H9 (cell line): ENCODE measurements around the gene GIPC1. TPM values are rescaled to one million over a fixed set of nuclear protein-coding genes. Genes with fewer than 3 reads are reported as not detected.

ENCODE experiments used
- DNase-seq: peaks from one replicate; pipeline ENCODE4 v3.0.0-alpha.2; 2017
- H2AFZ ChIP-seq: one replicate; pipeline ENCODE4 v1.6.1; 2013; ENCODE audit warnings: mild to moderate bottlenecking, low read length, control low read depth, moderate library complexity
- H2AK5ac ChIP-seq: 2 replicates; pipeline ENCODE4 v1.6.1; 2013; ENCODE audit warnings: low read length, control low read depth, mixed read lengths; ENCODE audit not compliant: insufficient read length
- H2BK120ac ChIP-seq: one replicate; pipeline ENCODE4 v1.6.1; 2013; ENCODE audit warnings: low read depth, mild to moderate bottlenecking, low read length, control low read depth, inconsistent platforms; ENCODE audit not compliant: poor library complexity, severe bottlenecking
- H2BK12ac ChIP-seq: 2 replicates; pipeline ENCODE4 v1.6.1; 2013; ENCODE audit warnings: low read length, control low read depth, mixed read lengths, low read depth; ENCODE audit not compliant: insufficient read length
- H2BK15ac ChIP-seq: 2 replicates; pipeline ENCODE4 v1.6.1; 2013; ENCODE audit warnings: low read depth, low read length, control low read depth
- H2BK20ac ChIP-seq: one replicate; pipeline ENCODE4 v1.6.1; 2013; ENCODE audit warnings: low read depth, mild to moderate bottlenecking, low read length, control low read depth, inconsistent platforms; ENCODE audit not compliant: poor library complexity, severe bottlenecking
- H2BK5ac ChIP-seq: 2 replicates; pipeline ENCODE4 v1.6.1; 2013; ENCODE audit warnings: low read length, control low read depth, mixed read lengths; ENCODE audit not compliant: insufficient read length
- H3K14ac ChIP-seq: 2 replicates; pipeline ENCODE4 v1.6.1; 2013; ENCODE audit warnings: low read length, control low read depth; ENCODE audit not compliant: insufficient read depth
- H3K18ac ChIP-seq: 2 replicates; pipeline ENCODE4 v1.6.1; 2013; ENCODE audit warnings: low read depth, mild to moderate bottlenecking, mixed read lengths, low read length, control low read depth; ENCODE audit not compliant: insufficient read length
- H3K23ac ChIP-seq: 2 replicates; pipeline ENCODE4 v1.6.1; 2013; ENCODE audit warnings: low read length, control low read depth, mixed read lengths, low read depth; ENCODE audit not compliant: insufficient read length
- H3K23me2 ChIP-seq: 2 replicates; pipeline ENCODE4 v1.6.1; 2013; ENCODE audit warnings: low read depth, mild to moderate bottlenecking, mixed read lengths, low read length, control low read depth; ENCODE audit not compliant: insufficient read length, poor library complexity, severe bottlenecking
- H3K27ac ChIP-seq: 2 replicates; pipeline ENCODE4 v1.5.1; 2013; ENCODE audit warnings: low read length, control low read depth, mixed read lengths, low read depth; ENCODE audit not compliant: insufficient read length
- H3K27me3 ChIP-seq: 2 replicates; pipeline ENCODE4 v1.6.1; 2013; ENCODE audit warnings: low read length, control low read depth, inconsistent platforms; ENCODE audit not compliant: insufficient read depth
- H3K4ac ChIP-seq: 2 replicates; pipeline ENCODE4 v1.6.1; 2013; ENCODE audit warnings: low read depth, mild to moderate bottlenecking, control low read depth, inconsistent platforms, low read length, moderate library complexity
- H3K4me1 ChIP-seq: 2 replicates; pipeline ENCODE4 v1.6.1; 2013; ENCODE audit warnings: low read length, control low read depth, inconsistent platforms; ENCODE audit not compliant: insufficient read depth
- H3K4me2 ChIP-seq: 2 replicates; pipeline ENCODE4 v1.6.1; 2013; ENCODE audit warnings: low read length, control low read depth, mixed read lengths; ENCODE audit not compliant: insufficient read length, insufficient read depth
- H3K56ac ChIP-seq: 2 replicates; pipeline ENCODE4 v1.6.1; 2013; ENCODE audit warnings: low read depth, mild to moderate bottlenecking, mixed read lengths, low read length, control low read depth; ENCODE audit not compliant: insufficient read length
- H3K79me1 ChIP-seq: 2 replicates; pipeline ENCODE4 v1.6.1; 2013; ENCODE audit warnings: low read depth, mild to moderate bottlenecking, moderate library complexity, low read length, control low read depth, inconsistent platforms; ENCODE audit not compliant: insufficient read depth, poor library complexity, severe bottlenecking
- H3K79me2 ChIP-seq: 2 replicates; pipeline ENCODE4 v1.6.1; 2013; ENCODE audit warnings: low read length, control low read depth, inconsistent platforms; ENCODE audit not compliant: insufficient read depth
- H3K9ac ChIP-seq: 2 replicates; pipeline ENCODE4 v1.6.1; 2013; ENCODE audit warnings: low read length, control low read depth, mixed read lengths; ENCODE audit not compliant: insufficient read length; ENCODE audit errors: extremely low read depth
- H3K9me3 ChIP-seq: one replicate; pipeline ENCODE4 v1.6.1; 2013; ENCODE audit warnings: low read depth, low read length, inconsistent platforms; ENCODE audit not compliant: control insufficient read depth
- H3T11ph ChIP-seq: one replicate; pipeline ENCODE4 v1.6.1; 2013; ENCODE audit warnings: mild to moderate bottlenecking, low read length, control low read depth, inconsistent platforms
- H4K20me1 ChIP-seq: one replicate; pipeline ENCODE4 v1.6.1; 2013; ENCODE audit not compliant: control insufficient read depth, insufficient read length, insufficient read depth
- H4K5ac ChIP-seq: 2 replicates; pipeline ENCODE4 v1.6.1; 2013; ENCODE audit warnings: low read depth, mild to moderate bottlenecking, mixed read lengths, low read length, control low read depth; ENCODE audit not compliant: insufficient read length
- H4K8ac ChIP-seq: replicated peaks from 2 replicates; pipeline ENCODE4 v1.6.1; 2013; ENCODE audit warnings: low read length, control low read depth, mixed read lengths, low read depth; ENCODE audit not compliant: insufficient read length
- H4K91ac ChIP-seq: 2 replicates; pipeline ENCODE4 v1.6.1; 2013; ENCODE audit warnings: low read depth, mild to moderate bottlenecking, moderate library complexity, mixed read lengths, low read length, control low read depth; ENCODE audit not compliant: insufficient read length
- H3K27ac Mint-ChIP-seq, 3 experiments: 2 replicates in 2 of 3; 3 replicates in 1 of 3; pipeline ENCODE4 v1.8.0; 2020 to 2021; ENCODE audit warnings: mixed read lengths in 3 of 3, mild to moderate bottlenecking in 1 of 3, moderate library complexity in 1 of 3
- H3K27me3 Mint-ChIP-seq: 2 replicates; pipeline ENCODE4 v1.8.0; 2021; ENCODE audit warnings: low read depth, mild to moderate bottlenecking, moderate library complexity, mixed read lengths
- H3K36me3 Mint-ChIP-seq, 3 experiments: 2 replicates in 2 of 3; 3 replicates in 1 of 3; pipeline ENCODE4 v1.8.0; 2020 to 2021; ENCODE audit warnings: low read depth in 3 of 3, mixed read lengths in 3 of 3; ENCODE audit not compliant: insufficient read depth in 1 of 3
- H3K4me1 Mint-ChIP-seq, 2 experiments: 2 replicates each; pipeline ENCODE4 v1.8.0; 2020; ENCODE audit warnings: mixed read lengths in 2 of 2
- H3K4me3 Mint-ChIP-seq, 2 experiments: 2 replicates in 1 of 2; 3 replicates in 1 of 2; pipeline ENCODE4 v1.8.0; 2020 to 2021; ENCODE audit warnings: mild to moderate bottlenecking in 2 of 2, mixed read lengths in 2 of 2, moderate library complexity in 1 of 2
- H3K9me3 Mint-ChIP-seq, 2 experiments: 2 replicates in 1 of 2; 3 replicates in 1 of 2; pipeline ENCODE4 v1.8.0; 2020; ENCODE audit warnings: mild to moderate bottlenecking in 2 of 2, mixed read lengths in 2 of 2, moderate library complexity in 1 of 2
- CTCF ChIP-seq: fragments of 200-600 bp; sonication (generic); conservative IDR thresholded peaks from 3 replicates; pipeline ENCODE4 v1.8.0; 2021; ENCODE audit warnings: antibody characterized with exemption, mild to moderate bottlenecking
- WGBS: extraction: QIAGEN DNeasy Blood & Tissue Kit; methylation state at CpG from one replicate; pipeline ENCODE4 v1.1.7; 2013; ENCODE audit warnings: missing lambda C conversion rate, low lambda C conversion rate, mixed read lengths; ENCODE audit not compliant: insufficient read length; ENCODE audit errors: extremely low coverage; 5-methylcytosine and 5-hydroxymethylcytosine counted together
- total RNA-seq: library from RNA; stranded (reverse); gene quantifications from 2 replicates; pipeline ENCODE4 v1.2.1, GENCODE V29; 2021

GIPC1 gene
- total RNA-seq, 1 experiment from 2014 or later = 70.6 TPM

DNA sequence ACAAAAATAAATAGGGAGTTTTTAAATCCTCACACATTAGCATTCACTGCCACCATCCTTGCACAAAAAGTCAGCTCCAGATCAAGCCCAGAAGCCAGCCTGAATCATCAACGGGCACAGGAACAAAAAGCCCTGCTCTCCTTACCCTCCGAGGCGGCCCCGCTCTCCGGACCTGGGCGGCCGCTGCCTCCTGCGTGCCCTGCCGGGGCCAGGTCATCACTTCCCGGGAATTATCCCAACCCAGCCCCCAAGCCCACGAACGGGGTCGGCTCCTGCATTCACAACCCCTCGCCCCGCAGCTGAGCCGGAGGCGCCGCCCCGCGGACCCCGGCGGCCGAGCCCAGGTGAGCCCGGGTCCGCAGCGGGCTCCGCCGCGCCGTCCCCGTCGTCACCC is 21.5 kb upstream of the GIPC1 start:
- Histone ChIP-seq H3K79me2 (peaks cover 14% of the 10 kb centered on the region; the same call in 1 of the 2 replicates), H3K9ac (peak overlapping the region; percentile 80), H2AK5ac (no peak overlapping the region), H3K18ac (no peak overlapping the region), H2BK5ac (no peak overlapping the region), H2BK12ac (no peak overlapping the region), H4K8ac (no peak overlapping the region), H4K20me1 (no peaks in the 10 kb centered on the region), H3K27me3 (no peaks in the 10 kb centered on the region), H3K4ac (no peak overlapping the region), H3K23ac (no peak overlapping the region), H3K4me1 (no peaks in the 10 kb centered on the region), H3K79me1 (peaks cover 9% of the 10 kb centered on the region), H3K56ac (no peak overlapping the region), H2BK20ac (no peak overlapping the region), H4K91ac (no peak overlapping the region), H2BK15ac (no peak overlapping the region), H3T11ph (no peak overlapping the region), H3K4me2 (peak overlapping the region; percentile 88), H3K23me2 (peaks cover 9% of the 10 kb centered on the region), H2BK120ac (no peak overlapping the region), H3K27ac (no peak overlapping the region), H2AFZ (no peak overlapping the region), H4K5ac (no peak overlapping the region), H3K14ac (no peak overlapping the region; the same call in 1 of the 2 replicates), H3K9me3 (no peaks in the 10 kb centered on the region)
- WGBS = no CpG with 5 or more reads among the region's 32 CpGs
- no peak for TF ChIP-seq CTCF
- no peak for DNase-seq
- Mint-ChIP-seq H3K4me1 (peaks cover 26 to 31% of the 10 kb centered on the region in 2 experiments), H3K27ac (peak overlapping the region; percentile 39 to 72 (median 59); a peak in 3 of 7 replicates), H3K27me3 (peaks cover 1% of the 10 kb centered on the region; the same call in 1 of the 2 replicates), H3K9me3 (no peaks in the 10 kb centered on the region), H3K4me3 (peak overlapping the region; percentile 91 to 94), H3K36me3 (peaks cover 27 to 36% (median 32%) of the 10 kb centered on the region in 3 experiments; a peak in 6 of 7 replicates)
